ENCODE data around the gene TAS2R38.

GRCh38 chr7:142006577-142006976, 33.0 kb upstream of the TAS2R38 start:
- no peak for TF ChIP-seq MAX (IDR thresholded peaks at IDR 0.05)
- no peak for TF ChIP-seq CTCF (IDR thresholded peaks at IDR 0.05 in 2 of 3, conservative IDR thresholded peaks at IDR 0.05 in 1 of 3; ENCODE audit: borderline replicate concordance in 1 of 3, insufficient read depth in 1 of 3, low read depth in 2 of 3, low read length in 2 of 3)
- no peak for TF ChIP-seq POLR2A (IDR thresholded peaks at IDR 0.05; ENCODE audit: borderline replicate concordance, extremely low read depth, insufficient read depth, insufficient read length)
- no peak for TF ChIP-seq SP1 (IDR thresholded peaks at IDR 0.05; ENCODE audit: low read depth)
- no peak for TF ChIP-seq EZH2 (IDR thresholded peaks at IDR 0.05)
- no peak for TF ChIP-seq TCF7L2 (IDR thresholded peaks at IDR 0.05; ENCODE audit: borderline replicate concordance, extremely low read depth, insufficient read depth, insufficient read length)
- no peak for TF ChIP-seq CEBPB (IDR thresholded peaks at IDR 0.05; ENCODE audit: low read depth)
- TF ChIP-seq ZBTB33 (IDR thresholded peaks at IDR 0.05; ENCODE audit: extremely low read depth, insufficient replicate concordance, low read length) = no peak
- TF ChIP-seq ATF3 (IDR thresholded peaks at IDR 0.05) = no peak
- no peak for TF ChIP-seq RAD21 (IDR thresholded peaks at IDR 0.05; ENCODE audit: low read depth)
- no peak for TF ChIP-seq JUND (IDR thresholded peaks at IDR 0.05)
- no peak for TF ChIP-seq POLR2AphosphoS5 (IDR thresholded peaks at IDR 0.05; ENCODE audit: low read depth, low read length)
- no peak for TF ChIP-seq REST (IDR thresholded peaks at IDR 0.05; ENCODE audit: low read depth)

All from HCT116 (cell line).